OCI-LY7 (cell line): Measurements from ENCODE around the gene NUDT22.

ENCODE experiments used
- CTCF ChIP-seq: fragments of 200-600 bp; sonication (generic); conservative IDR thresholded peaks from 2 replicates; pipeline ENCODE4 v1.5.1; 2014; ENCODE audit warnings: mild to moderate bottlenecking, antibody characterized with exemption, low read length, moderate library complexity, mixed read lengths
- EZH2phosphoT487 ChIP-seq: fragments of 200-600 bp; sonication (generic); IDR thresholded peaks from 2 replicates; pipeline ENCODE4 v1.6.1; 2018; ENCODE audit warnings: low read depth, borderline replicate concordance, mild to moderate bottlenecking, mixed run types, antibody characterized with exemption, low read length, moderate library complexity, mixed read lengths

GRCh38 chr11:64253043-64253442, 27.0 kb downstream of the NUDT22 start:
- TF ChIP-seq CTCF (no peak), EZH2phosphoT487 (no peak)
